Astrocyte (in vitro differentiated cells and primary cell): ENCODE results near the gene OSER1.

ENCODE experiments used
- CTCF ChIP-seq: IDR thresholded peaks from 2 replicates; pipeline ENCODE4 v1.5.1; 2011; ENCODE audit warnings: low read depth, mild to moderate bottlenecking, inconsistent platforms, low read length, moderate library complexity; ENCODE audit not compliant: insufficient read depth
- EZH2 ChIP-seq: IDR thresholded peaks from 2 replicates; pipeline ENCODE4 v1.6.1; 2012; ENCODE audit warnings: mild to moderate bottlenecking, low read length, inconsistent platforms; ENCODE audit not compliant: insufficient read depth

- TF ChIP-seq CTCF, result no peak
- no peak for TF ChIP-seq EZH2
Observed at GRCh38 chr20:44159125-44159524, 51.4 kb downstream of the OSER1 start.
